Measurements from ENCODE around the gene PRSS57. TPM values are rescaled to one million over a fixed set of nuclear protein-coding genes. Genes with fewer than 3 reads are reported as not detected.
A peak's percentile ranks its signal among the peaks of the same experiment; 100 is the strongest.

PRSS57 gene
- total RNA-seq, 1 donor from 2014 or later, result not detected

GRCh38 chr19:686589-687297 is 8.5 kb downstream of the PRSS57 start:
- TF ChIP-seq CTCF (IDR thresholded peaks at IDR 0.05), result no peak
- no peak overlapping the region for H3K27ac Mint-ChIP-seq (ENCODE audit: unreplicated experiment)
- no peak overlapping the region for H3K4me3 Mint-ChIP-seq (ENCODE audit: unreplicated experiment)
- no peaks in the 10 kb centered on the region for H3K9me3 Mint-ChIP-seq (ENCODE audit: unreplicated experiment)
- DNase-seq (ENCODE audit: extremely low spot score, unreplicated experiment), result no peak
- H3K36me3 Mint-ChIP-seq (ENCODE audit: unreplicated experiment), result no peaks in the 10 kb centered on the region
- H3K27me3 Mint-ChIP-seq (ENCODE audit: unreplicated experiment), result no peaks in the 10 kb centered on the region
- H3K4me1 Mint-ChIP-seq (ENCODE audit: unreplicated experiment), result peaks cover 8% of the 10 kb centered on the region

GRCh38 chr19:685454-685931 is 9.8 kb downstream of the PRSS57 start:
- no peak for DNase-seq (ENCODE audit: extremely low spot score, unreplicated experiment)
- Mint-ChIP-seq H3K36me3 (ENCODE audit: unreplicated experiment) (no peaks in the 10 kb centered on the region), H3K9me3 (ENCODE audit: unreplicated experiment) (no peaks in the 10 kb centered on the region), H3K27me3 (ENCODE audit: unreplicated experiment) (no peaks in the 10 kb centered on the region), H3K4me3 (ENCODE audit: unreplicated experiment) (no peak overlapping the region), H3K4me1 (ENCODE audit: unreplicated experiment) (peaks cover 10% of the 10 kb centered on the region), H3K27ac (ENCODE audit: unreplicated experiment) (no peak overlapping the region)
- TF ChIP-seq CTCF (IDR thresholded peaks at IDR 0.05), result no peak

- DNase-seq (ENCODE audit: extremely low spot score, unreplicated experiment), result no peak
- Mint-ChIP-seq H3K27me3 (ENCODE audit: unreplicated experiment) (no peaks in the 10 kb centered on the region), H3K9me3 (ENCODE audit: unreplicated experiment) (no peaks in the 10 kb centered on the region), H3K4me3 (ENCODE audit: unreplicated experiment) (no peak overlapping the region), H3K36me3 (ENCODE audit: unreplicated experiment) (no peaks in the 10 kb centered on the region), H3K27ac (ENCODE audit: unreplicated experiment) (peak overlapping the region; percentile 38), H3K4me1 (ENCODE audit: unreplicated experiment) (peaks cover 22% of the 10 kb centered on the region)
- TF ChIP-seq CTCF (IDR thresholded peaks at IDR 0.05), result no peak
Observed at GRCh38 chr19:682678-683320, 12.5 kb downstream of the PRSS57 start.

DNA sequence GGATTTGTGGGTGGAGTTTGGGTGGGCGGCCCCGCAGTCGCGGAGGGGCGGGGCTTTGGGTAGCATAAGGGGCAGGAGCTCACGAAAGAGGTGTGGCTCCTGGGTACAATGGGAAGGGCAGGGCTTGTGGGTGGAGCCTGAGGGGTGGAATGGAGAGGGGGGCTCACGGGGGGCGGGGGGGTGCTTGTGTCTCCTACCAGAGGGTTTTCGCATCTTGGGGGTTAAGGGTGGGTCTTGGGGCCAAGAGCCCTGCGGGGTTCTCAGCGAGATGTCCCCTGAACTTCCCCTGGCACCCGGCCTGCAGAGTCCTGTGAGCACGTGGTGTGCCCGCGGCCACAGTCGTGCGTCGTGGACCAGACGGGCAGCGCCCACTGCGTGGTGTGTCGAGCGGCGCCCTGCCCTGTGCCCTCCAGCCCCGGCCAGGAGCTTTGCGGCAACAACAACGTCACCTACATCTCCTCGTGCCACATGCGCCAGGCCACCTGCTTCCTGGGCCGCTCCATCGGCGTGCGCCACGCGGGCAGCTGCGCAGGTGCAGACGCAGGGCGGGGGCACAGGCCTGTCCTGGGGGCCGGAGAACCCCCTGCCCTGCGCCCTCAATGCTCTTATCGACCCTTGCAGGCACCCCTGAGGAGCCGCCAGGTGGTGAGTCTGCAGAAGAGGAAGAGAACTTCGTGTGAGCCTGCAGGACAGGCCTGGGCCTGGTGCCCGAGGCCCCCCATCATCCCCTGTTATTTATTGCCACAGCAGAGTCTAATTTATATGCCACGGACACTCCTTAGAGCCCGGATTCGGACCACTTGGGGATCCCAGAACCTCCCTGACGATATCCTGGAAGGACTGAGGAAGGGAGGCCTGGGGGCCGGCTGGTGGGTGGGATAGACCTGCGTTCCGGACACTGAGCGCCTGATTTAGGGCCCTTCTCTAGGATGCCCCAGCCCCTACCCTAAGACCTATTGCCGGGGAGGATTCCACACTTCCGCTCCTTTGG is 13.9 kb downstream of the PRSS57 start:
- H3K4me3 Mint-ChIP-seq (ENCODE audit: unreplicated experiment), result peak overlapping the region; percentile 93
- peaks cover 28% of the 10 kb centered on the region for H3K4me1 Mint-ChIP-seq (ENCODE audit: unreplicated experiment)
- H3K27me3 Mint-ChIP-seq (ENCODE audit: unreplicated experiment), result no peaks in the 10 kb centered on the region
- no peaks in the 10 kb centered on the region for H3K36me3 Mint-ChIP-seq (ENCODE audit: unreplicated experiment)
- DNase-seq (ENCODE audit: extremely low spot score, unreplicated experiment), result no peak
- TF ChIP-seq CTCF (IDR thresholded peaks at IDR 0.05), result no peak
- H3K27ac Mint-ChIP-seq (ENCODE audit: unreplicated experiment), result peak overlapping the region; percentile 100
- H3K9me3 Mint-ChIP-seq (ENCODE audit: unreplicated experiment), result no peaks in the 10 kb centered on the region
